ENCODE measurements around the gene ZFAND3.

DNA sequence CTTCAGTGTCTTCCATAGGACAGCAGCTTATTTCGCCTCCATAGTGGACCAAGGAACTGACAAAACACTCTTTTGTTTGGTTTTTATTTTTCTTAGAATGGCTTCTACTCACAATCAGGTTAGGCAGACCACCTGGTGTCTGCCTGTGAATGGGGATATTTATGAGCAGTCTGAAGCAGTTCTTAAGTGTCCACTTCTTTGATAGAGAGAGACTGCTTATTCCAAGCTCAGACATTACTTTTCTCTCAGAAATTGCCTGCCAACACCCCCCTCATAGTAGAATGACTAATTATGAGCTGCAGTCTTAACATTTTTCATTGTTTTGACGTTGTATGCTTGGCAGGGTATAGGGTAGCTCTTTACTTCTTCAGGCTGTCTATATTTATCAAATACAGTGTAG is 174.7 kb downstream of the ZFAND3 start:
- TF ChIP-seq CTCF (IDR thresholded peaks at IDR 0.05), result no peak
- no peak for TF ChIP-seq POLR2AphosphoS5 (IDR thresholded peaks at IDR 0.05)

Measured in stomach (tissue), 4 donors.